Measurements from ENCODE around the gene SRSF1. TPM values are rescaled to one million over a fixed set of nuclear protein-coding genes. Genes with fewer than 3 reads are reported as not detected.
"Not testable (repeated sequence)": the region's sequence is repeated elsewhere in the genome, so short reads cannot be mapped to it uniquely, and the experiment has no call there.

The SRSF1 gene
- total RNA-seq, 1 donor from 2014 or later, result 415 TPM

- peak; percentile 71 for DNase-seq
These were observed 18.5 kb downstream of the SRSF1 start for GRCh38 chr17:57988301-57989250.

GRCh38 chr17:57987581-57988300 is 19.3 kb downstream of the SRSF1 start, which contains the start of gene VEZF1:
Gene VEZF1, minus strand, starts transcription at chr17:57988254. Its CDS starts 143 bp downstream, at chr17:57988111.
- DNase-seq, result peak; percentile 76

- DNase-seq, result peak; percentile 83
These were observed 20.0 kb downstream of the SRSF1 start for GRCh38 chr17:57986841-57987580.

DNA sequence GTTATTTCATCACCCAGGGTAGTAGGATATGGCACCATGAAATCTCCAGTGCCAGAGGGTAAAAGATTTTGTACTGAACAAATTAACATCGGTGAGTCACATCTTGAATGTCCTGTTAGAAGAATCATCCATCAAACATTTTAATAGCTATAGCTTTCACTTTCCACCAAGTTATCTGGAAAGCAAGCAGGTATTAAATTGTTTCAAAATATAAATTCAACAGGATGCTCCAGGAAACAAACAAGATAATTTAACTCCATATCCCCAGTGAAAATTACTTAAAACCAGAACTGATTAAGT is 21.4 kb downstream of the SRSF1 start:
- DNase-seq, result peak; percentile 45

- no peak for DNase-seq
These were observed 21.9 kb downstream of the SRSF1 start for GRCh38 chr17:57984936-57985674.

GRCh38 chr17:57984261-57984890 is 22.7 kb downstream of the SRSF1 start:
- no peak for DNase-seq

GRCh38 chr17:57983446-57983845 is 23.6 kb downstream of the SRSF1 start:
- no peak for DNase-seq

DNA sequence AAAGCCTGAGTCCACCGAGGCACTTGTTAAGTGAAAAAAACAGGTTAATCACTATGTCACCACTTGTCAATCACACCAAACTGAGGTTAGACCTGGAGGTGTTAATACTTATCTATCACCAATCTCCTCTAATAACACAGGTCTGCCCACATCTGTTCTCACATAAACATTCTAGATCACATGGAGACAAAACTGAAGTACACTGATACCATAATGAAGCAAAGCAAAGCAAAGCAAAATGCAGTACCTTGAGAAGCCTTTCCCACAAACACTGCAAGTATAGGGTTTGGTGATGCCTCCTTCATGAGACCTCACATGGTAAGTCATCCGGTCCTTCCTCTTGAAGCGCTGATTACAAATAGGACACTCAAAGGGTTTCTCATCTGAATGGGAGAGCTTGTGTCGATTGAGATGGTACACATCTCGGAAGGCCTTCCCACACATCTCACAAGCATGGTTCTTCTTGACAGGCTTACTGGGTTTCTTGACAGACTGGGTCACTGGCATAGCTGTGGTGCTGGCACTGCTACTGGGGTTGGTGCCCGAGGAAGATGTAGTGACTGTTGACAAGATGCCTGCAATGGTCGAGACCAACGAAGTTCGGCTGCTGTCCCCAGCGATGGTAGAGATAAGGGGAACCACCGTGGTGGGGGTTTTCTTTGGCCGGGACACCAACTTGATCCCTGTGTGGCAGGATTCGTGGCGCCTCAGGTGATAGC is 24.4 kb downstream of the SRSF1 start:
- no peak for DNase-seq

DNA sequence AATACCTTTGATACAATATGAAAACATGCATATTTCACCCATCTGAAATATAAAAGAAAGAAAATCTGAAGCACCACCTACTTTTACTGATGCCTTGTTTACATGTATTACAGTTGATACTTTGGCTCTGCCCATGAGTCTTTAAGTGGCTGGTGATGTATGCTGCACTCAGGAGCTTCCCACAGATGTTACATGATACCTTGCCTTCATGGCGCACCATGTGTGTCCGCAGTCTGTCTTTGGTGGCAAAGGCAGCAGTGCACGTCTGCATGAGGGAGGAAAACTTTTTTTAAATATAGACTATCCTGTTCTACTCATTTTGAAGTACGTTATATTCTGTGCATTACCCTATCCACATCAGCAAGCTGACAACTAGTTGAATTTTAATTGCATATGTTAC is 26.5 kb downstream of the SRSF1 start:
- DNase-seq, result no peak

DNA sequence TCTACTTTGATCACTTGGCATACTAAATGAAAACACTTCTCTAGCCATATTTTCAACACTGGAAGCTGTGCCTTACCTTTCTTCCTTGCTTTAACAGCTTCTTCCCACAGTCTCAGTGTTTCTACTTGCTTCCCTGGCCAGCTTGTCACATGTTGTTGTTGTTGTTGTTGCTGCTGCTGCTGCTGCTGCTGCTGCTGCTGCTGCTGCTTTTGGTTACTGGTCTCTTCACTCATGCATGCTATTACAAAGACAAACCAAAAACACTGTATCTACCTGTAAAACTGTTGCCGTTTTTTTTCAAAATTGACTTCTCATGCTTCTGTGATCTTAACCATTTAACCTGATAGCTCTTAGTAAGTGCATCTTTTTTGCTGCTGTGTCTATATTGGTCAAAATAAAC is 28.0 kb downstream of the SRSF1 start:
- DNase-seq, result no peak

- no peak for DNase-seq
These were observed 30.5 kb downstream of the SRSF1 start for GRCh38 chr17:57976594-57976993.

DNA sequence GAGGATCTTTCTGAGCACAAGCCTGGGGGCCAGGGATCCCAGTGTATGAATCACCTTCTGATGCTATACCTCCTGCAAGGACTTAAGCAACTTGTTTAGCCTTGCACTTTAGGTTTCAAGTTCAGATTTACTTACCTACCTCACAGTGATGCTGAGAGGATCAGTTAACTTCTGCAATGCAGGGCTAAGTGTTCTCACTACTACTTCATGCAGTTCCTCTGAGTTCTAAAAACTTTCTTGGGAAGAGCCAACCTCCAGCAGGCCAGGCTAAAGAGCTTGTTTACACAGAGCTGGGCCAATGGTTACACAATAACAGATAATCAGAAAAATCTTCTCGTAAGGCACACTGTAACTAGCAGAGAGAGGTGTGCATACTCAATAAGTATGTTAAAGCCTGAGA is 32.0 kb downstream of the SRSF1 start:
- DNase-seq, result no peak

DNA sequence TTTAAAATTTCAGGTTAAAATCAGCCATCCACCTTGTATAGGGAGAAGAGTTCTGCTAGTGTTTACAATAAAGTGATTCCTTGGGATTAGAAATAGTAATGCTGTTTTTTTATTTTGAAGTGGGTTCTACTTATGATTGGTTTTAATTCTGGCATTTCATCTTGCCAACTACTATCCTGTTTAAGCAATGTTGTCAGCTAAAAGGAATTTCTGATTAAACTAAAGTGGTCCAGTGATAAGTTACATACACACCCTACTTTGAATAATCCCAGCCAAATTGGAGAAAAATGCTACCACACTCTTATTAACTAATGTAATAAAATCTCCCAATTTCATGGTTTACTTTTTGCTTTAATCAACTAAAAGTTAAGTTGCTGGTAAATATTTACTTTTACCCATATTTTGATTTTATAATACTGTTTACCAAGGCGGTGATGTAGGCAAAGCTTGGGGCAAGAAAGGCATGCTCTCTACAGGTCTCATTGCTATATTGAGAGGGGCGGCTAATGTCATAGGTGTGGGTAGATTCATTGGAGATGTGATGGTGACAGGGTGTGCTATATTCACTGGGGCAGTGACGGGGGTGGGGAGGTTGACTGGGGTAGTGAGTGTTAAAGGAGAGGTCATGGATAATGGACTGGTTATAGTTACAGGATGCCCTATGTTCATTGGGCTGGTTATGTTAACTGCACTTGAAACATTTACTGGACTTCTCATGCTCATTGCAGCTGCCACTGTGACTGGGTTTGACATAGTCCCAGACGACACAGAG is 32.8 kb downstream of the SRSF1 start:
- not testable (repeated sequence) for DNase-seq

DNA sequence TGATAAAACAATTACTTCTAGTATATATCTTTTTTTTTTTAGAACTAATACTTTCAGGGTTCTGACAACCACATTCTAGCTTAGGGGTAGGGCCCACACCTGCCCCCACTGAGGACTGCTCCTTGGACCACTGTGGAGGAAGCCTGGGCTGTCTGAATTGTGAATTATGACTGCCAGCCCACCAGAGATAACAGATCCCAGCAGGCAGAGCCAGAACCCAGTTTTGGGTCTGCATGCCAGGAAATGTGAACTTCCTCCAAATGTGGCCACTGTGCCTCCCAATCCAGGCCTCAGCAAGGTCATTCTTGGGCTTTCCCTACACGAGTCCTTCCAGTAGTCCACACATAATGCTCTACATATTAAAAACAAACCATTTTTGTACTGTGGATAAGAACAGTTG is 34.9 kb downstream of the SRSF1 start:
- DNase-seq, result no peak

DNA sequence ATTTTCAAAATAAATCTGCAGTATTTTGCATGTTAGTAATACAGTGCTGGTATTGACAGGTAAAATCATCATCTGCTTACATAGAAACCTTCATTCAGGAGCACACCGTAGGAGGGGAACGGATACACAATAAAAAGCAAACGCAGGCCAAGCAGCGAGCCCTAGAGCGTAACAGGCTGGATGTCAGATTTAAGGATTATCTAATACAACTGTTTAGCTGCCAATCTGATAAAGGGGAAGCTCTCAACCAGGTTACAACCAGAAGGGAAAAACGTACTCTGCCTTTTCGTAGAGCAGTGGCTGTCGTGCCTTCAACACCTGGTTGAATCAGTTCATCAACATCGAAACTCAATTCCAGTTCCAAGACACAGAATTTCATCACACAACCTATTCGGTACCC is 35.5 kb downstream of the SRSF1 start:
- no peak for DNase-seq

DNA sequence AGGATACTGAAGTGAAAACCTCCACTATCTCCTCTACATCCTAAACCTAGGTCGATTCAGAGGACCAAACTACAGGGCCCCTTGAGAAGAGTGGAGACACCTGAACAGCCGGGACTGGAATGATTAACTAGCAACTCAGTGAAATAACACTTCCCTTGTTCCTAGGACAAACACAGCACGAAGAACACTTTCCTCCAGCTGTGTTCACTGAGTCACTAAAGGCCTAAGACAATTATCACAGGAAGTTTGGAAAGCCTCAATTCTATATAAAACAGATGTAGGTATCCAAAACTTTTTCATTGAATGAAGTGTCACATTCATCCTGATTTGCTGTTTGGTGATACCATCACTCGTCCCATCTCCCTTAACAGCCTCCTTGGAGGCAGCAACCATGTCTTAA is 36.3 kb downstream of the SRSF1 start:
- peak; percentile 62 for DNase-seq

DNA sequence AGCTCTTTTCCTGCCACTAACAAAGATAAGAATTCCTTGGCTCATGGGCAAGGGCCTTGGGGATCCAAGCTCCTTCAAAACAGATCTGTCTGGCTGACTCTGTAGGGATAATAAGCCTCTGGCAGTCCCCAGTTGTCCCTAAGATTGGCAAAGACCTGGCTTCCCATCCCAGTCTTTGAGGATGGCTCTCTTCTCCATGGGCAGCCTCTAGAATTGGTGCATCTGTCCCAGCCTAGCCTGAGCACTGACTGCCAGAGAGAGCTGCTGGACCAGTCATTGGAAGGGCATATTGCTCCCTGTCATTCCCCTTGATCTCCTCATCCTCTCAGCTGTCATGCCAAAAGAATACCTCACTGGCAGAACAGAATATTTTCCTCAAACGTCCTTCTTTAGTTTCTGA is 38.6 kb downstream of the SRSF1 start:
- DNase-seq, result no peak

- no peak for DNase-seq
These were observed 40.2 kb downstream of the SRSF1 start for GRCh38 chr17:57966875-57967274.

- no peak for DNase-seq
These were observed 40.8 kb downstream of the SRSF1 start for GRCh38 chr17:57966246-57966645.

DNA sequence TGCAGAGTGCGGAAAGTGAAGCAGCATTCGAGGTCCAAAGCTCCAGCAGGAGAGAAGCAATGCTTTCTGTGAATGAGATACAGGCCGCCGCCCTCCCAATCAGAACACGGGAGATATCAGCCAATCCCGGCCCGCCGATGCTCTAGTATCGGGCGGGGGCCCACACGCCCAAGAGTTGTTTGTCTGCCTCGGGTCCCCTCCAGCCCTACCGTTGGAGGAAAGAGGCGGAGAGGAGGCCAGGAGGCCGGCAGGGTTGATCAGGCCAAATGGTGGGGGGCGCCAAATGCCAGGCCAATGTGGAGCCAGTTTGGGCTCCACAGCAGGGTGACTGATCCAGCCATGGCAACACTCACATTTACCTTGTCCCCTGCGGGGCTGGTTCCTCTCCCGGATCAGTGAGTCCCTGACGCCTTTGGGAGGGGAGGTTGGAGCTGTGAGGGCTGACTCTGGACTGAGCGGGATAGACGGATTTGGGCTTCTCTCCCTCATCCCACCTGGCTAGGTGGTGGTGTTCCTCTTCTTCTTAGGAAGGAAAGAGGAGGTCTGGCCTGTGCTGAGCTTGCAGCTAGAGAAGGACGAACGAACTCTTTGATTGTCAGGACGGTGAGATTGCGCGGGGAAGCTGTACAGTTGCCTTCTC is 41.4 kb downstream of the SRSF1 start:
- DNase-seq, result no peak

Data from dermis blood vessel endothelial cell (primary cell).